Left ventricle myocardium inferior (tissue), 1 donor: ENCODE data around the gene IFT43. TPM values are rescaled to one million over a fixed set of nuclear protein-coding genes. Genes with fewer than 3 reads are reported as not detected.

Experiments used
- DNase-seq: peaks from one replicate; pipeline ENCODE4 v3.0.0-alpha.2; 2020
- H3K27ac ChIP-seq: fragments of 200-600 bp; replicated peaks from 2 replicates; pipeline ENCODE4 v1.8.0; 2021
- H3K27me3 ChIP-seq: fragments of 200-600 bp; 2 replicates; pipeline ENCODE4 v1.8.0; 2021; ENCODE audit warnings: low read depth
- H3K36me3 ChIP-seq: fragments of 200-600 bp; 2 replicates; pipeline ENCODE4 v1.8.0; 2021
- H3K4me1 ChIP-seq: fragments of 200-600 bp; 2 replicates; pipeline ENCODE4 v1.8.0; 2021
- H3K4me3 ChIP-seq: fragments of 200-600 bp; 2 replicates; pipeline ENCODE4 v1.8.0; 2021; ENCODE audit warnings: mild to moderate bottlenecking, moderate library complexity
- H3K9me3 ChIP-seq: fragments of 200-600 bp; replicated peaks from 2 replicates; pipeline ENCODE4 v1.8.0; 2021
- CTCF ChIP-seq: fragments of 200-600 bp; IDR thresholded peaks from 2 replicates; pipeline ENCODE4 v1.8.0; 2021; ENCODE audit warnings: antibody characterized with exemption, mild to moderate bottlenecking, borderline replicate concordance
- intact Hi-C: fragments of 100-400 bp; cut with micrococcal nuclease; formaldehyde crosslinking; loops from one replicate; pipeline ENCODE4 v1.11.0; 2022
- total RNA-seq: library from RNA; stranded (reverse); fragmentation: NEBNext Ultra II Directional; extraction: Animal tissue kit (Norgen Biotek cat#: 25700); gene quantifications from one replicate; pipeline ENCODE4 v1.2.1, GENCODE V29; 2021
- donor health status: DM: no; HTN: yes; CAD: no; lungs with severe emphysema.

The IFT43 gene
- total RNA-seq, 1 donor from 2014 or later, result 29.8 TPM

DNA sequence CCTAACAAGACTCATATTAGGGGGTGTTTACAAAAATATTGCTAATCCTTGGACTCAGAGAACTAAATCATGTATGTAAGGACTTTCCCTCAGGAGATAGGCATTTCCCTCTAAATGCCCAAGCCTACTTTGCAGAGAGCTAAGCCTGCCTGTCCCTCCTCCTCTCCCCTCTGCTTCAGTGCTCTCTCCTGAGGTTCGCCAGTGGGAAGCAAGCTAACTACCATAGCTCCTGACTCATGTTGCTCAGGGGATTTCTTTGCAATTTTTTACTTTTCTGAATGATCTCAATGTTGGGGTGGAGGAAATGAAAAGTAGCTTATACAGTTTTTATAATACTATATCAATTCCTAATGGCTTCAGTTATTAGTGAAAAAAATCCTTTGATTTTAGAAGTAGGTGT lies 29.6 kb downstream of the IFT43 start:
- no peak for DNase-seq
- H3K9me3 ChIP-seq, result peaks cover 23% of the 10 kb centered on the region
- H3K27ac ChIP-seq, result no peak overlapping the region
- H3K36me3 ChIP-seq, result peaks cover 38% of the 10 kb centered on the region
- intact Hi-C loops, result no loop called here
- no peak for TF ChIP-seq CTCF
- peaks cover 23% of the 10 kb centered on the region for H3K4me1 ChIP-seq
- no peak overlapping the region for H3K4me3 ChIP-seq
- no peaks in the 10 kb centered on the region for H3K27me3 ChIP-seq

DNA sequence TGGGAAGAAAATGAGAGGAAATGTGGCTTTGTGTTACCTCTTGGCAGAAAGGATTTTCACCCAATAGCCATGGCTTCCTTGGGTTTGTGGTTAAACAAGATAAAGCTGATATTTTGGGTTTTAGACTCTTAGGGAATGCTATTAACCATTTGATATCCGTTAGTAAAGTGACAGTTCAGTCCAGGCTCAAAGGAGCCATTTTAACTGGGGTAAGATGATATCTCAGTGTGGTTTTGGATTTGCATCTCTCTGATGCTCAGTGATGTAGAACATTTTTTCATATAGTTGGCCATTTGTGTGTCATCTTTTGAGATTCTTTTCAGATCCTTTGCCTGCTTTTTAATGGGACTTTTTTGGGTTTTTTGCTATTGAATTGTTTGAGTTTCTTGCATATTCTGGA lies 30.1 kb downstream of the IFT43 start:
- H3K36me3 ChIP-seq, result peaks cover 41% of the 10 kb centered on the region
- intact Hi-C loops, result no loop called here
- H3K27me3 ChIP-seq, result no peaks in the 10 kb centered on the region
- H3K4me1 ChIP-seq, result peaks cover 23% of the 10 kb centered on the region
- H3K4me3 ChIP-seq, result no peak overlapping the region
- H3K9me3 ChIP-seq, result peaks cover 23% of the 10 kb centered on the region
- H3K27ac ChIP-seq, result no peak overlapping the region
- TF ChIP-seq CTCF, result no peak
- DNase-seq, result no peak

DNA sequence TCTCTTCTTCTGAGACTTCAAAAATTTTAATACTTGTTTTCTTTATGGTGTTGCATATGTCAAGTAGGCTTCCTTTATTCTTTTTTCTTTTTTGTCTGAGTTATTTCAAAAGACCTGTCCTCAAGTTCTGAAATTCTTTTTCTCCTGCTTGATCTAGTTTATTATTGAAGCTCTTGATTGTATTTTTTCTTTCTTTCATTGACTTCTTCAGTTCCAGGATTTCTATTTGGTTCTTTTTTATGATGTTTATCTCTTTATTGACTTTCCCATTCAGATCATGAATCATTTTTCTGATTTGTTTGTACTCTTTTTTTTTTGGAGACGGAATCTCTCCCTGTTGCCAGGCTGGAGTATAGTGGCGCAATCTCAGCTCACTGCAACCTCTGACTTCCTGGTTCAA lies 34.1 kb downstream of the IFT43 start:
- TF ChIP-seq CTCF, result no peak
- H3K4me3 ChIP-seq, result no peak overlapping the region
- no peaks in the 10 kb centered on the region for H3K27me3 ChIP-seq
- peaks cover 23% of the 10 kb centered on the region for H3K9me3 ChIP-seq
- peaks cover 52% of the 10 kb centered on the region for H3K36me3 ChIP-seq
- H3K4me1 ChIP-seq, result peaks cover 16% of the 10 kb centered on the region
- intact Hi-C loops, result no loop called here
- no peak overlapping the region for H3K27ac ChIP-seq
- DNase-seq, result no peak

DNA sequence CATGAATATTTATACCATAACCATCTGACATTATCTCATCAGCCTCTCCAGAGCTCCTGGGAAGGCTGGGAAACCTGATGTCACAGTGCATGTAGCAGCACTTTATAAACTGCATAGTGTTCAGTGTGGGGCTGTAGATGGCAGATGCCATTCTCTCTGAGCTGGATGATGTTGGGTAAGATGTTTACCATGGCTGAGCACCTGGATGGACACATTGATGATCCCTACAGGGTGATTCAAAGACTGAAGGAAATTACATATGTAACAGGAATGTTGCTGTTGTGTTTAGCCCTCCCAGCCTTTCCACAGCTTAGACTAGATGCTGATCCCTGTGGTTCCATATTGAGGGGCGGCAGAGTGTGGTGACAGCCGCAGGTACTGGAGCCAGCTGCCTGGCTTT lies 37.4 kb downstream of the IFT43 start:
- intact Hi-C loops, result no loop called here
- Histone ChIP-seq H3K4me1 (peaks cover 19% of the 10 kb centered on the region), H3K36me3 (peaks cover 46% of the 10 kb centered on the region), H3K9me3 (peaks cover 22% of the 10 kb centered on the region), H3K4me3 (no peak overlapping the region), H3K27ac (no peak overlapping the region), H3K27me3 (no peaks in the 10 kb centered on the region)
- no peak for TF ChIP-seq CTCF
- DNase-seq, result no peak

GRCh38 chr14:76023757-76024156 lies 38.2 kb downstream of the IFT43 start:
- Histone ChIP-seq H3K4me1 (peaks cover 19% of the 10 kb centered on the region), H3K36me3 (peaks cover 44% of the 10 kb centered on the region), H3K9me3 (peaks cover 14% of the 10 kb centered on the region), H3K27ac (no peak overlapping the region), H3K27me3 (no peaks in the 10 kb centered on the region), H3K4me3 (no peak overlapping the region)
- no peak for DNase-seq
- TF ChIP-seq CTCF, result no peak
- intact Hi-C loops, result no loop called here
